HG03558 (cell line): ENCODE measurements around the gene RNF123.
A peak's percentile ranks its signal among the peaks of the same experiment; 100 is the strongest.

Source experiments
- ATAC-seq: cut with Tn5 transposase; IDR thresholded peaks from one replicate; pipeline ENCODE4 v1.9.1; 2021; ENCODE audit warnings: moderate number of reproducible peaks; ENCODE audit not compliant: unreplicated experiment; ENCODE audit errors: extremely low read depth

RNF123 gene

GRCh38 chr3:49657208-49657915, 32.0 kb upstream of the RNF123 start:
- ATAC-seq: no peak

GRCh38 chr3:49658711-49659110, 30.6 kb upstream of the RNF123 start:
- no peak for ATAC-seq

GRCh38 chr3:49659756-49660155, 29.6 kb upstream of the RNF123 start:
- ATAC-seq: no peak

GRCh38 chr3:49661281-49661680, 28.1 kb upstream of the RNF123 start:
- ATAC-seq: no peak

GRCh38 chr3:49662021-49662420, 27.3 kb upstream of the RNF123 start:
- ATAC-seq: no peak

DNA sequence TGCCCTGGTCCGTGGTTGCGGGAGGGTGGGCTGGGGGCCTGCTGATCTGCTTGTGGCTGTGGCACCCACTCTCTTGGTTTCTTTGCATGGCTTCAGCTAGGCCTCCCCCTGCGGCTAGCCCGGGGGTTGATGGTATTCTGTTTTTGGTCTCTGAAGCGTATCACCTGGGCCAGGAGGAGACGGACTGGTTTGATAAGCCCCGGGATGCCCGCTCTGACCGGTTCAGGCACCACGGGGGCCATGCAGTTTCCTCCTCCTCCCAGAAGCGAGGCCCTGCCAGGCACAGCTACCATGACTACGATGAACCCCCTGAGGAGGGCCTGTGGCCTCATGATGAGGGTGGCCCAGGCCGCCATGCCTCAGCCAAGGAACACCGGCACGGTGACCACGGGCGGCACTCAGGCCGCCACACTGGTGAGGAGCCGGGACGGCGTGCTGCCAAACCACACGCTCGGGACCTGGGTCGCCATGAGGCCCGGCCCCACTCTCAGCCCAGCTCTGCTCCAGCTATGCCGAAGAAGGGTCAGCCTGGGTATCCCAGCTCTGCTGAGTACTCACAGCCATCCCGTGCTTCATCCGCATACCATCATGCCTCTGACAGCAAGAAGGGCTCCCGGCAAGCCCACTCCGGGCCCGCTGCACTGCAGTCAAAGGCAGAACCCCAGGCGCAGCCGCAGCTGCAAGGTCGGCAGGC, 26.5 kb upstream of the RNF123 start:
- no peak for ATAC-seq

DNA sequence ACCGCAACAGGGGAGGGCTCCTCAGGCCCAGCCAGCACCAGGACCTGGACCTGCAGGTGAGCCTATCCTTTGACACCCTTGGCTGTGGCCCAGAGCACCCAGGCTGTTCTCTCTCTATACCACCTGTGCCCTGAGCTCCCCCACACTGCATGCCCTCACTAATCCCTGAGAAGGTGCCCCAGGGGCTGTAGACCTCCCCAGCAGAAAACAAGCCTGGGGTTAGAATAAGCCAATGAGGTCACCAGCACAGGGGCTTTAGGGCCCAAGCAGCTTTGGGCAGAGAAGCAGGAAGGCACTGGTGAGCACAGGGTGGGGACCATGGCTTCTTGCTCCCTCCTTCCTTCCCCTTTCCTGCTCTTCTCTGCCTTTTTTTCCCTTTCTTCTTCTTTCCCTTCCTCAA, 25.5 kb upstream of the RNF123 start:
- no peak for ATAC-seq

- ATAC-seq: no peak
Observed at GRCh38 chr3:49664300-49664699, 25.1 kb upstream of the RNF123 start.

DNA sequence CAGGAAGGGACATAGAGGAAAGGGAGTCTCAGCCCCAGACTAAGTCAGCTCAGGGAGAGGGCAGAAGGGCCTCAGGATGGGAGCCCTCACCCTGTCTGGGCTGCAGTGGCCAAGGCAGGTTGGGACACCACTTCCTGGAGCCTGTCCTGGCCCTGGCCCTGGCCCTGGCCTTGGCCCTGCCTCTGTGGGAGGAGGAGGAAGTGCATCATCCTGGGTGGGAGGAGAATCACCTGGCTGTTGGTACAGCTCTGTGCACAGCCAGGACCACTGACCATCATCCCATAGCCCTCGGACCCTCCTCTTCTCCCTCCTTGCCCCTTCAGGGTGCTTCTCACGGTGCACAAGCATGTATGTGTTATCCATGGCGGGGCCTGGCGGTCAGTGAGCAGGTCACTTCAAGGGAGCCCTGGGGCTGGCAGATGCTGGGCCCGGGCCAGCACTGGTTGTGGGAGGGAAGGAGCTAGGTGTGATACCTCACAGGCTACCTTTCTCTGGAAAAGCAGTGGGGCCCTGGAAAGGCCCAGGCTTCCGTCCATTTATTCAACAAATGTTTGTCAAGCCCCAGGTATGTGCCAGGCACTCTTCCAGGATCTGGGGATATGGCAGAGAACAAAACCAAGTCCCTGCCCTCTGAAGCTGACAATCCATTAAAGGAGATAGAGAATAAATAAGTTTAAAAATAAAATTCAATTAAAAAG, 23.4 kb upstream of the RNF123 start:
- ATAC-seq: no peak

- no peak for ATAC-seq
Observed at GRCh38 chr3:49666592-49666991, 22.8 kb upstream of the RNF123 start.

DNA sequence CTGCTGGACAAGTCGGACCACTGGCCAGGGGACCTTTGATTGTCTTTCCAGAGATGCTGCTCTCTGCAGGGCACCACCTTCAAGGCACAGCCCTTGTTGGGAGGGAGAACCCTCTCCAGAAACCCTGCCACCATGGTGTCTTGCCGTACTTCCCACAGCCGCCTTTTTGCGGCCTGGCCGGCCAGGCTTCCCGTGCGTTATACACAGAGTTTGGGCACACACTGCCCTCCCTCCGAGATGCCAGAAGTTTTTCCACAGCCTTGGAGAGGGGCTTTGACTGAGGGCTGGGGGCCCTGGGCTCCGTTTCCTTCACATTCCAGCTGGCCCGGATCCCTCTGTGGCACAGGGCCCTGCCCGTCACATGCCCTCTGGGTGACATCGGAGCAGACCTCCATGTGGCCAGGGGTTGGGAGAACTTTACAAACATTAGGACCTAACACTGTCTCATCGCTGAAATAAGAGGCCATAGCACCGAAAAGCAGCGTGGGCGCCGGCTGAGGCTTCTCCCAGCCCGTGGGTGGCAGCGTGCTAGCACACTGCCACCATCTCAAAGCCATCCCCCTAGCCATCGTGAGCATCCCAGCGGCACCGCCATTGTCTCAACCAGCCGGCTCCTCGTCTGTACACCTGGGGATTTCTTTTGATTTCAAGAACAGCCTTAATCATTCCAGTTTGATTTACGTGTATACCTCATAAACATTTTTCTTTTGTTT, 21.5 kb upstream of the RNF123 start:
- ATAC-seq: no peak

DNA sequence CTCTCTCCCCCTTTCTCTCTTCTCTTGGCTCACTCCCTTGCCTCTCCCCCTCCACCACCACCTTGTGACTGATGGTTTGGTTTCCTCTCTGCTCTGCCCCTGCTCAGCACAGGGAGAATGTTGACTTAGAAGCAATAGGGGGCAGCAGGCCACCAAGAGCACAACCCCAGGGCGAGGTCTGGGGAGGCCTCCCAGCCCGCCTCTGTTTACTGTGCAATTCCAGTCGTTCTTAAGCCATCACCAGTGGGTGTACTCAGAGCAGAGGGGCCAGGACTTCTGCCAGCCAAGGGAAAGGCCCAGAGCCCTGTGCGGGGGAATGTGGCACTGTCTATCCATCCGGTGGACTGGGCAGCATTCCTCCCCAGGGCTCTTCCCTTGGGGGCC, 21.0 kb upstream of the RNF123 start:
- no peak for ATAC-seq

- no peak for ATAC-seq
Observed at GRCh38 chr3:49668861-49669260, 20.5 kb upstream of the RNF123 start.

DNA sequence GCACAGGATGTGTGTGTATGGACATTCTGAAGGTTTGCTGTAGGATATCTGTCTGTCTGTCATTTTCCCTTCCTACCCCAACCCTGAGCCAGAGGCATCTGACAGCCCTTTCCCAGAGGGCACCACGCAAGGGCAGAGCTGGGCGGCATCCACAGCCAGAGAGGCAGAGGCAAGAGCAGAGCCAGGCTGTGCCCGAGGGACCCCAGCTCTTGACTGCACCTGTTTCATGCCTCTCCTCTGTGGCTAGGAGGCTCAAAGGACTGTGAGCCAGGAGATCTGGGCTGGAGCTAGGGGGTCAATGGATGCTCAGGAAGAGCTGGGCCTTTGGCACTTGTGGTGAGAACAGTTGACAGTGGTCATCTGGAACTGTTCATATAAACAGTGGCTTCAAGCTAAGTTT, 20.0 kb upstream of the RNF123 start:
- no peak for ATAC-seq

DNA sequence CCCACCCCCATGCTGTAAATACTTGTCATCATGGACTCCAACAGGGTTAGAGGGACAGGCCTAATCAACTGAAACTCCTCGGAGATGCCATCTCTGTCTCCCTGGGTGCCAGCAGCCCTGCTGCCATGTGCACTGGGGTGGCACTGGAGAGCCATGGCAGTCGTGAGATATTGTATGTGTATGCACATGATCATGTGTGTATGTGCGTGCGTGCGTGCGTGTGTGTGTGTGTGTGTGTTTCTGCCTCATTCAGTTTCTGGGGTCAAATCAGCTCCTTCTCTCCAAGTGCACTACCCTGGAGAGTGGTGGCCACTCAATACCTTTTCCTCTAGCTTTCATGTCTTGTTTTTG, 18.4 kb upstream of the RNF123 start:
- no peak for ATAC-seq

- ATAC-seq: no peak
Observed at GRCh38 chr3:49671291-49672288, 17.8 kb upstream of the RNF123 start.

- ATAC-seq: no peak
Observed at GRCh38 chr3:49673121-49673714, 16.1 kb upstream of the RNF123 start.

GRCh38 chr3:49673715-49674496, 15.5 kb upstream of the RNF123 start, which contains the start of gene APEH:
Gene APEH (plus strand): TSS chr3:49674351. CDS start chr3:49674402, 51 bp downstream.
- ATAC-seq: peak; percentile 48
